ENCODE data around the gene KLF7. TPM values are rescaled to one million over a fixed set of nuclear protein-coding genes. Genes with fewer than 3 reads are reported as not detected.

Gene KLF7
- total RNA-seq, 1 donor: 31.1 TPM

DNA sequence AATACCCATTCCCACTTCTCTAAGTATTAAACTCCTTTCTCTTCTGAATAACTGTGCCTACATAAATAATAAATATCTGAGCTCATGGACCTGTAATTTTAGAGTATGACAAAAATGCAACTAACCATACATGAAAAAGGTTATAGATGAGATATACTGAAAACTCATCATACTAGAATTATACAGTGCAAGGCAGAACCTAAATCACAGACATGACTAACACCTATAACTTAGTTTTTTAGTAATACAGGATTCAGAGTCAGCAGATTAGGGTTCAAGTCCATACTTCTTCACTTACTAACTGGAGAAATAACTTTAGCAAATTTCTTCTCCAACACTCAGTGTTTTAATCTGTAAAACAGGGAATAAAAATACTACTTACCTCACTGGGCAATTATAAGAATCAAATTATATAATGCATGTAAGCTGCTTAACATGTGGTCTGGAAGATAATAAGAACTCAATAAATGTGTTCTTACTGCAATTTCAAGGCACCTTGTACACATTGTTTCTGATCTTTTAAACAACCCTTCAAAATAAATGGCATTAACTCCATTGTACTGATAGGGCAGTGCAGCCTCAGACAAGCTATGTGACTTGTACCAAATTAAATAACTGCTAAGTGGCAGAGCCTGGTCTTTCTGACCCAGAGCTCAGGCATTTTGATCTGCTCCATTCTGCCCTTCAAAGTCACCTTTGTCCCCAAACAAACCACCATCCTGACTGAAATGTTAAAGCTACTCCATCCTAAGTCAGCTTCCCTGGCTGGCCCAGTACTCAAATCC lies 39.6 kb upstream of the KLF7 start:
- Histone ChIP-seq H3K4me2 (ENCODE audit: insufficient read depth, low read length) (no peak overlapping the region), H2AFZ (ENCODE audit: low read length) (no peak overlapping the region), H3K27me3 (ENCODE audit: insufficient read depth, low read length) (no peaks in the 10 kb centered on the region), H3K36me3 (ENCODE audit: insufficient read depth, low read length) (no peaks in the 10 kb centered on the region), H4K20me1 (ENCODE audit: insufficient read depth, low read length) (no peaks in the 10 kb centered on the region), H3K4me1 (ENCODE audit: insufficient read depth, low read length) (no peaks in the 10 kb centered on the region), H3K9me3 (ENCODE audit: low read depth, low read length) (no peaks in the 10 kb centered on the region), H3K79me2 (ENCODE audit: insufficient read depth, low read length) (no peaks in the 10 kb centered on the region), H3K27ac (ENCODE audit: low read depth, low read length) (no peak overlapping the region), H3K4me3 (ENCODE audit: insufficient read depth, low read length) (no peak overlapping the region)
- no peak for DNase-seq (ENCODE audit: insufficient read length, low spot score, missing footprints)
- TF ChIP-seq, protein P1, sequence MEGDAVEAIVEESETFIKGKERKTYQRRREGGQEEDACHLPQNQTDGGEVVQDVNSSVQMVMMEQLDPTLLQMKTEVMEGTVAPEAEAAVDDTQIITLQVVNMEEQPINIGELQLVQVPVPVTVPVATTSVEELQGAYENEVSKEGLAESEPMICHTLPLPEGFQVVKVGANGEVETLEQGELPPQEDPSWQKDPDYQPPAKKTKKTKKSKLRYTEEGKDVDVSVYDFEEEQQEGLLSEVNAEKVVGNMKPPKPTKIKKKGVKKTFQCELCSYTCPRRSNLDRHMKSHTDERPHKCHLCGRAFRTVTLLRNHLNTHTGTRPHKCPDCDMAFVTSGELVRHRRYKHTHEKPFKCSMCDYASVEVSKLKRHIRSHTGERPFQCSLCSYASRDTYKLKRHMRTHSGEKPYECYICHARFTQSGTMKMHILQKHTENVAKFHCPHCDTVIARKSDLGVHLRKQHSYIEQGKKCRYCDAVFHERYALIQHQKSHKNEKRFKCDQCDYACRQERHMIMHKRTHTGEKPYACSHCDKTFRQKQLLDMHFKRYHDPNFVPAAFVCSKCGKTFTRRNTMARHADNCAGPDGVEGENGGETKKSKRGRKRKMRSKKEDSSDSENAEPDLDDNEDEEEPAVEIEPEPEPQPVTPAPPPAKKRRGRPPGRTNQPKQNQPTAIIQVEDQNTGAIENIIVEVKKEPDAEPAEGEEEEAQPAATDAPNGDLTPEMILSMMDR (IDR thresholded peaks at IDR 0.05; ENCODE audit: extremely low read depth, low read depth, low read length): no peak

DNA sequence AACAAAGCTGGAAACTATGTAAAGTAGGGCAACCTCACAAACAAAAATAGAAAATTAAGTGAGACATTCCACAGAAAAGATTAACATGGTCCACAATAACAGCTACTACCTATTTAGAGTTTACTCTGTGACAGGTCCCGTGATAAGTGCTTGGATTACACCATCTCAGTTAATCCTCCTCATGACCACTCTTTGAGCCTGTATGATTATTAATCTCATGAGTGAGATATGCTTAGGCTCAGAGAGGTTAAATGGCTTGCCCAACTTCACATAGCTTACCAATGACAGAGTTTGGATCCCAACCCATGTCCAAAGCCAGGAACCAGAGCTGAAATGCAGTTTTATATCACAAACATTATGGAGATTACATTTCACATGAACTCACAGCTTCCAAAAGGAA lies 37.3 kb upstream of the KLF7 start:
- H3K4me3 ChIP-seq (ENCODE audit: insufficient read depth, low read length): no peak overlapping the region
- TF ChIP-seq, protein P1 (IDR thresholded peaks at IDR 0.05; ENCODE audit: extremely low read depth, low read depth, low read length): no peak
- no peak for DNase-seq (ENCODE audit: insufficient read length, low spot score, missing footprints)
- no peaks in the 10 kb centered on the region for H4K20me1 ChIP-seq (ENCODE audit: insufficient read depth, low read length)
- H3K4me2 ChIP-seq (ENCODE audit: insufficient read depth, low read length): no peak overlapping the region
- H3K27me3 ChIP-seq (ENCODE audit: insufficient read depth, low read length): no peaks in the 10 kb centered on the region
- no peak overlapping the region for H2AFZ ChIP-seq (ENCODE audit: low read length)
- no peaks in the 10 kb centered on the region for H3K9me3 ChIP-seq (ENCODE audit: low read depth, low read length)
- no peak overlapping the region for H3K27ac ChIP-seq (ENCODE audit: low read depth, low read length)
- no peaks in the 10 kb centered on the region for H3K36me3 ChIP-seq (ENCODE audit: insufficient read depth, low read length)
- no peaks in the 10 kb centered on the region for H3K4me1 ChIP-seq (ENCODE audit: insufficient read depth, low read length)
- no peaks in the 10 kb centered on the region for H3K79me2 ChIP-seq (ENCODE audit: insufficient read depth, low read length)

DNA sequence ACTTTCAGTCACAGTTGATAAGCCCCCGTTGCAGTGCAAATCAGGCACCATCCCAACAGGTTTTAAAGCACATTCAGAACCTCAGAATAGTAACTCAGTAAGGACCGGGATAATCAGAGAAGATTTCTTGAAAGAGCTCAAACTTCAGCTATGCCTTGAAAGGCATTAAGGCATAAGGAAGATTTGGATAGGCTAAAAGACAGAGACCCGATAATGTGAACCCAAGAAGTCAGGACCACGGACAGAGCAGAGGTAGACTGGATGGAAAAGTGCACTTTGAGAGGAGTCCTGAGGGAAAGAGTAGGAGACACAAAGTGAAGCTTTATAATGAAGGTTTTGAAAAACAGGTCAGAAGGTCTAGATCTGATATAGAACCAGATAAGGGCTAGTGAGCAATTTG lies 36.9 kb upstream of the KLF7 start:
- no peaks in the 10 kb centered on the region for H4K20me1 ChIP-seq (ENCODE audit: insufficient read depth, low read length)
- no peaks in the 10 kb centered on the region for H3K79me2 ChIP-seq (ENCODE audit: insufficient read depth, low read length)
- no peaks in the 10 kb centered on the region for H3K4me1 ChIP-seq (ENCODE audit: insufficient read depth, low read length)
- no peak overlapping the region for H3K4me2 ChIP-seq (ENCODE audit: insufficient read depth, low read length)
- no peaks in the 10 kb centered on the region for H3K9me3 ChIP-seq (ENCODE audit: low read depth, low read length)
- H3K4me3 ChIP-seq (ENCODE audit: insufficient read depth, low read length): no peak overlapping the region
- H3K27ac ChIP-seq (ENCODE audit: low read depth, low read length): no peak overlapping the region
- no peaks in the 10 kb centered on the region for H3K27me3 ChIP-seq (ENCODE audit: insufficient read depth, low read length)
- no peaks in the 10 kb centered on the region for H3K36me3 ChIP-seq (ENCODE audit: insufficient read depth, low read length)
- peak; percentile 15 for DNase-seq (ENCODE audit: insufficient read length, low spot score, missing footprints)
- TF ChIP-seq, protein P1 (IDR thresholded peaks at IDR 0.05; ENCODE audit: extremely low read depth, low read depth, low read length): no peak
- H2AFZ ChIP-seq (ENCODE audit: low read length): no peak overlapping the region

DNA sequence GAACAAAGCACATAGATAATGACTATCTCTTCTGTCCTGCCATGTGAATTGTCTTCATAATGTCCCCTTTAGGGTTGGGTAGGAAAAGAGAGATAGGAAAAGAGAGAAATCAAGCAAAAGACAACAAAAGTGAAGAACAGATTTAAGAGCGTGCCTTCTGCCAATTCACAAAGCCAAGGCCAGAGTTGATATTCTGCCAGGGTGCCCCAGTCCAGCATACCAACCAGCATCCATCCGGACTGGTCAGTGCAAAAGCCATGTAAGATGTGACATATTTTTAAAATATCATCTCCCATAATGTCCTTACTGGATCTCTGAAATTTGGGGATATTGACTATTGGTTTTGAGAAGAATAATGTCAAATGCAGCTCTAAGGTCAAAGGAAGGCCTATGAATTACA lies 35.7 kb upstream of the KLF7 start:
- H3K27ac ChIP-seq (ENCODE audit: low read depth, low read length): no peak overlapping the region
- no peaks in the 10 kb centered on the region for H3K79me2 ChIP-seq (ENCODE audit: insufficient read depth, low read length)
- TF ChIP-seq, protein P1 (IDR thresholded peaks at IDR 0.05; ENCODE audit: extremely low read depth, low read depth, low read length): no peak
- H3K4me1 ChIP-seq (ENCODE audit: insufficient read depth, low read length): no peaks in the 10 kb centered on the region
- H3K4me3 ChIP-seq (ENCODE audit: insufficient read depth, low read length): no peak overlapping the region
- no peaks in the 10 kb centered on the region for H3K36me3 ChIP-seq (ENCODE audit: insufficient read depth, low read length)
- H3K9me3 ChIP-seq (ENCODE audit: low read depth, low read length): no peaks in the 10 kb centered on the region
- H3K27me3 ChIP-seq (ENCODE audit: insufficient read depth, low read length): no peaks in the 10 kb centered on the region
- no peak overlapping the region for H3K4me2 ChIP-seq (ENCODE audit: insufficient read depth, low read length)
- no peak for DNase-seq (ENCODE audit: insufficient read length, low spot score, missing footprints)
- no peaks in the 10 kb centered on the region for H4K20me1 ChIP-seq (ENCODE audit: insufficient read depth, low read length)
- no peak overlapping the region for H2AFZ ChIP-seq (ENCODE audit: low read length)

Data from osteoblast (primary cell).